Kidney (tissue), 14 donors: ENCODE data around the gene CFAP100. TPM values are rescaled to one million over a fixed set of nuclear protein-coding genes. Genes with fewer than 3 reads are reported as not detected.

ENCODE experiments used
- DNase-seq, 5 donors: peaks; one replicate each; pipeline ENCODE4 v3.0.0-alpha.2; 2013 to 2020
- FAIRE-seq: peaks from 2 replicates; lab custom pipeline; 2012; peaks lifted over from hg19 to GRCh38; lab: Jason Lieb, UNC
- H3K27ac ChIP-seq, 2 donors: one replicate each; pipeline ENCODE4 v1.7.0; 2013; ENCODE audit warnings: low read depth in 2 of 2, low read length in 2 of 2, inconsistent platforms in 1 of 2
- H3K27me3 ChIP-seq: one replicate; pipeline ENCODE4 v1.7.1; 2013; ENCODE audit warnings: low read length, inconsistent platforms; ENCODE audit not compliant: control insufficient read depth, insufficient read depth
- H3K36me3 ChIP-seq, 3 donors: one replicate each; pipeline versions ENCODE4 v1.7.0 to v1.7.1; 2013; ENCODE audit warnings: low read length in 3 of 3, control low read depth in 1 of 3, inconsistent platforms in 1 of 3; ENCODE audit not compliant: insufficient read depth in 3 of 3, control insufficient read depth in 2 of 3
- H3K4me1 ChIP-seq, 3 donors: one replicate each; pipeline versions ENCODE4 v1.7.0 to v1.7.1; 2013; ENCODE audit warnings: low read length in 3 of 3, inconsistent platforms in 1 of 3, low read depth in 1 of 3; ENCODE audit not compliant: control insufficient read depth in 2 of 3, insufficient read depth in 2 of 3
- H3K4me3 ChIP-seq, 3 donors: one replicate each; pipeline versions ENCODE4 v1.7.0 to v1.8.1; 2013; ENCODE audit warnings: low read length in 3 of 3, control low read depth in 1 of 3, inconsistent platforms in 1 of 3
- H3K9ac ChIP-seq, 3 donors: one replicate each; pipeline versions ENCODE4 v1.7.0 to v1.7.1; 2013; ENCODE audit warnings: low read length in 3 of 3, control low read depth in 1 of 3, inconsistent platforms in 1 of 3
- H3K9me3 ChIP-seq, 3 donors: one replicate each; pipeline versions ENCODE4 v1.7.0 to v1.7.1; 2013; ENCODE audit warnings: low read length in 3 of 3, control low read depth in 1 of 3, inconsistent platforms in 1 of 3; ENCODE audit not compliant: control insufficient read depth in 2 of 3, insufficient read depth in 1 of 3
- CTCF ChIP-seq: IDR thresholded peaks from 3 replicates; pipeline ENCODE4 v1.5.1; 2012; ENCODE audit warnings: mild to moderate bottlenecking, moderate library complexity, borderline replicate concordance; ENCODE audit not compliant: insufficient read depth; ENCODE audit errors: extremely low read depth
- intact Hi-C: fragments of 100-400 bp; cut with DNase I; formaldehyde crosslinking; loops from one replicate; pipeline ENCODE4 v1.11.1; 2022
- polyA plus RNA-seq: library from polyadenylated mRNA; stranded (reverse); fragments of 350-450 nt; fragmentation: Illumina TruSeq; extraction: RNeasy Lipid Tissue Mini Kit (QIAGEN cat#74804); gene quantifications from one replicate; pipeline ENCODE4 v1.2.3, GENCODE V29; 2014; ENCODE audit warnings: low read depth, low replicate concordance; ENCODE audit not compliant: insufficient read depth
- total RNA-seq: library from RNA; stranded (reverse); fragmentation: NEBNext Ultra II Directional; extraction: Animal tissue kit (Norgen Biotek cat#: 25700); gene quantifications from one replicate; pipeline ENCODE4 v1.2.1, GENCODE V29; 2021
- donor health status: control.
- donor health status: control.
- donor health status: control.
- donor health status: control.
- donor health status: control.
- donor health status: DM: yes; HTN: yes; CAD: no.
- donor health status: Normal renal cell carcinoma (clear cell type).

CFAP100 gene
- total and polyA plus RNA-seq, 2 donors from 2014 or later, result 0.60 TPM; not detected in 1

- Histone ChIP-seq H3K4me1 (peaks cover 0 to 5% (median 0%) of the 10 kb centered on the region in 3 donors), H3K9ac (no peak overlapping the region), H3K27ac (no peak overlapping the region), H3K27me3 (no peaks in the 10 kb centered on the region), H3K4me3 (no peak overlapping the region), H3K9me3 (no peaks in the 10 kb centered on the region), H3K36me3 (peaks cover 0 to 26% (median 10%) of the 10 kb centered on the region in 3 donors)
- intact Hi-C loops, result no loop called here
- DNase-seq (no peak), FAIRE-seq (no peak)
- TF ChIP-seq CTCF, result no peak
These were observed 51.6 kb downstream of the CFAP100 start for GRCh38 chr3:126446301-126446700.

DNA sequence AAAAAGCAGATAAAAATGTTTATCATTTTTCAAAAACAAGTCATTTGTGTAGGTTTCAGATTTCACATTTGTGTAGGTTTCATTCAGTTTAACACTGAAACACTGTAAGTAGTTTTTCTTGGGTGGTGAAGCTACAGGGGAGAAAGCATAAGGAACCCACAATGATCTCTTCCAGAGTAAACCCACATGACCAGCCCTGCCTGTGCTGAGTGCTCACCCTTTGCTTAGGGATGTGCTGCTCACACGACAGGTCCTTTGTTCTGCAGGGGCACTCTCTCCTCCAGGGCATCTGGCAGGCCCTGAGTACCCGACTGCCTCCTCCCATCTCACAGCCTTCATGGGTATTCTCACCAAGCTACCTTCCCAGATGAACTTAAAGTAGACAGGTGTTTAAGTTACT, 52.1 kb downstream of the CFAP100 start:
- Histone ChIP-seq H3K4me3 (no peak overlapping the region), H3K9ac (no peak overlapping the region), H3K27me3 (no peaks in the 10 kb centered on the region), H3K36me3 (peaks cover 0 to 27% (median 12%) of the 10 kb centered on the region in 3 donors), H3K27ac (no peak overlapping the region), H3K9me3 (no peaks in the 10 kb centered on the region), H3K4me1 (peaks cover 0 to 5% (median 0%) of the 10 kb centered on the region in 3 donors)
- DNase-seq (no peak), FAIRE-seq (no peak)
- no peak for TF ChIP-seq CTCF
- intact Hi-C loops, result no loop called here

DNA sequence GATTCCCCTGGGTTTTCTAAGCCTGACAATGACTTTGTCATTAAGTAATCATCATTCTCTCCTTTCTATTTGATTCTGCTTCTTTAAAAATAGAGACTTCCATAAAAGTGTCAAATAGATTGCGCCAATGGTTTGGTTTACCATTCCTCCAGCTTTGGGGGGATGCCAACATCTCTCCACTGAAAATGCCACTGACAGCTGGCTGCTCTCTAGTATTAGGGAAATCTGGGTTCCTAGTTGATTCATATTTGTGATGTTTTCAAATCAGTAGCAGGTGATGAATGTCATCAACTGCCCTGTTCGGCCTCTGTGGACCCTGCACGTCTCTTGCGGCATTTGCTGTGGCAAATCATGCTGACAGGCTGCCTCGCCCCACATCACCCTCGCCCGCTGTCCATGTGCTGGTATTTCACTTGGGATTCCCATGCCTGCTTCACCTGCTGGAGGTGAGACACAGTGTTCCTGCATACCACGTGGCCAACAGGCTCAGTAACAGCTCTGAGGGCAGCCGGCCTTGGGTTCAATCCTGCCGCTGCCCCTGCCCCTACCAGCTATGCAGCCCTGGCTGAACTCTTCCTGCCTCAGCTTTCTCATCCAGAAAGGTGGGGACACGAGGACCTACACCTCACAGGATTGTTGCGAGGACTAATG, 52.9 kb downstream of the CFAP100 start:
- FAIRE-seq, result no peak
- Histone ChIP-seq H3K27ac (no peak overlapping the region), H3K36me3 (peaks cover 0 to 28% (median 15%) of the 10 kb centered on the region in 3 donors), H3K4me1 (peaks cover 0 to 5% (median 0%) of the 10 kb centered on the region in 3 donors), H3K9me3 (no peaks in the 10 kb centered on the region), H3K4me3 (no peak overlapping the region), H3K27me3 (no peaks in the 10 kb centered on the region), H3K9ac (no peak overlapping the region)
- no peak for TF ChIP-seq CTCF
- intact Hi-C loops, result no loop called here
- DNase-seq, result no peak
